ENCODE data around the gene APOC4. TPM values are rescaled to one million over a fixed set of nuclear protein-coding genes. Genes with fewer than 3 reads are reported as not detected.

The APOC4 gene
- total RNA-seq, 1 experiment from 2014 or later: not detected

DNA sequence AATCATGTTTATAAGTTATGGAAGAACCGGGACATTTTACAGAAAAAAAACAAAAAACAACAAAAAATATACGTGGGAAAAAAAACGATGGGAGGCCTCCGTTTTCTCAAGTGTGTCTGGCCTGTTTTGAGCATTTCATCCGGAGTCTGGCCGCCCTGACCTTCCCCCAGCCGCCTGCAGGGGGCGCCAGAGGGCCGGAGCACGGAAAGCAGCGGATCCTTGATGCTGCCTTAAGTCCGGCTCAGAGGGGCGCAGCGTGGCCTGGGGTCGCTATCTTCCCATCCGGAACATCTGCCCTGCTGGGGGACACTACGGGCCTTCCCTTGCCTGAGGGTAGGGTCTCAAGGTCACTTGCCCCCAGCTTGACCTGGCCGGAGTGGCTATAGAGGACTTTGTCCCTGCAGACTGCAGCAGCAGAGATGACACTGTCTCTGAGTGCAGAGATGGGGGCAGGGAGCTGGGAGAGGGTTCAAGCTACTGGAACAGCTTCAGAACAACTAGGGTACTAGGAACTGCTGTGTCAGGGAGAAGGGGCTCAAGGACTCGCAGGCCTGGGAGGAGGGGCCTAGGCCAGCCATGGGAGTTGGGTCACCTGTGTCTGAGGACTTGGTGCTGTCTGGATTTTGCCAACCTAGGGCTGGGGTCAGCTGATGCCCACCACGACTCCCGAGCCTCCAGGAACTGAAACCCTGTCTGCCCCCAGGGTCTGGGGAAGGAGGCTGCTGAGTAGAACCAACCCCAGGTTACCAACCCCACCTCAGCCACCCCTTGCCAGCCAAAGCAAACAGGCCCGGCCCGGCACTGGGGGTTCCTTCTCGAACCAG is 38.2 kb upstream of the APOC4 start:
- DNase-seq (ENCODE audit: unreplicated experiment): peak; percentile 63
- ChIA-PET CTCF (interaction anchor here (0.6 to 3.9 kb wide), 24 partner anchors 9 to 1136 kb away, joined by 3 to 49 read pairs (median 4); partner anchors contain the start of genes APOC1 and TOMM40), POLR2A (interaction anchor here (0.7 to 1.3 kb wide), 4 partner anchors 11 to 171 kb away, joined by 3 to 4 read pairs (median 4); partner anchors contain the start of gene CLPTM1)
- H3K4me3 Mint-ChIP-seq (ENCODE audit: unreplicated experiment): no peak overlapping the region
- no peak overlapping the region for H3K27ac Mint-ChIP-seq (ENCODE audit: low read depth, unreplicated experiment)
- TF ChIP-seq, protein P1, sequence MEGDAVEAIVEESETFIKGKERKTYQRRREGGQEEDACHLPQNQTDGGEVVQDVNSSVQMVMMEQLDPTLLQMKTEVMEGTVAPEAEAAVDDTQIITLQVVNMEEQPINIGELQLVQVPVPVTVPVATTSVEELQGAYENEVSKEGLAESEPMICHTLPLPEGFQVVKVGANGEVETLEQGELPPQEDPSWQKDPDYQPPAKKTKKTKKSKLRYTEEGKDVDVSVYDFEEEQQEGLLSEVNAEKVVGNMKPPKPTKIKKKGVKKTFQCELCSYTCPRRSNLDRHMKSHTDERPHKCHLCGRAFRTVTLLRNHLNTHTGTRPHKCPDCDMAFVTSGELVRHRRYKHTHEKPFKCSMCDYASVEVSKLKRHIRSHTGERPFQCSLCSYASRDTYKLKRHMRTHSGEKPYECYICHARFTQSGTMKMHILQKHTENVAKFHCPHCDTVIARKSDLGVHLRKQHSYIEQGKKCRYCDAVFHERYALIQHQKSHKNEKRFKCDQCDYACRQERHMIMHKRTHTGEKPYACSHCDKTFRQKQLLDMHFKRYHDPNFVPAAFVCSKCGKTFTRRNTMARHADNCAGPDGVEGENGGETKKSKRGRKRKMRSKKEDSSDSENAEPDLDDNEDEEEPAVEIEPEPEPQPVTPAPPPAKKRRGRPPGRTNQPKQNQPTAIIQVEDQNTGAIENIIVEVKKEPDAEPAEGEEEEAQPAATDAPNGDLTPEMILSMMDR (IDR thresholded peaks at IDR 0.05; ENCODE audit: unreplicated experiment): peak; percentile 97
- peaks cover 54% of the 10 kb centered on the region for H3K36me3 Mint-ChIP-seq (ENCODE audit: insufficient read depth, unreplicated experiment)
- H3K4me1 Mint-ChIP-seq (ENCODE audit: insufficient read depth, unreplicated experiment): peaks cover 7% of the 10 kb centered on the region
- H3K9me3 Mint-ChIP-seq (ENCODE audit: unreplicated experiment): no peaks in the 10 kb centered on the region
- intact Hi-C loops (cut with micrococcal nuclease): loop anchor here (1.0 kb wide), 1 partner anchor 47 kb away; no protein-coding TSS in a partner anchor
- BruUV-seq (replicated peaks): no TSS peak
- peaks cover 10% of the 10 kb centered on the region for H3K27me3 Mint-ChIP-seq (ENCODE audit: insufficient read depth, unreplicated experiment)

DNA sequence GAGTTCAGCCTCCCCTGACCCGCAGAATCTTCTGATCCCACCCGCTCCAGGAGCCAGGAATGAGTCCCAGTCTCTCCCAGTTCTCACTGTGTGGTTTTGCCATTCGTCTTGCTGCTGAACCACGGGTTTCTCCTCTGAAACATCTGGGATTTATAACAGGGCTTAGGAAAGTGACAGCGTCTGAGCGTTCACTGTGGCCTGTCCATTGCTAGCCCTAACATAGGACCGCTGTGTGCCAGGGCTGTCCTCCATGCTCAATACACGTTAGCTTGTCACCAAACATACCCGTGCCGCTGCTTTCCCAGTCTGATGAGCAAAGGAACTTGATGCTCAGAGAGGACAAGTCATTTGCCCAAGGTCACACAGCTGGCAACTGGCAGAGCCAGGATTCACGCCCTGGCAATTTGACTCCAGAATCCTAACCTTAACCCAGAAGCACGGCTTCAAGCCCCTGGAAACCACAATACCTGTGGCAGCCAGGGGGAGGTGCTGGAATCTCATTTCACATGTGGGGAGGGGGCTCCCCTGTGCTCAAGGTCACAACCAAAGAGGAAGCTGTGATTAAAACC is 37.5 kb upstream of the APOC4 start:
- H3K27ac Mint-ChIP-seq (ENCODE audit: low read depth, unreplicated experiment): no peak overlapping the region
- intact Hi-C loops (cut with micrococcal nuclease): no loop called here
- peaks cover 7% of the 10 kb centered on the region for H3K4me1 Mint-ChIP-seq (ENCODE audit: insufficient read depth, unreplicated experiment)
- peaks cover 10% of the 10 kb centered on the region for H3K27me3 Mint-ChIP-seq (ENCODE audit: insufficient read depth, unreplicated experiment)
- peaks cover 47% of the 10 kb centered on the region for H3K36me3 Mint-ChIP-seq (ENCODE audit: insufficient read depth, unreplicated experiment)
- no peaks in the 10 kb centered on the region for H3K9me3 Mint-ChIP-seq (ENCODE audit: unreplicated experiment)
- ChIA-PET POLR2A (interaction anchor here (0.8 to 1.3 kb wide), 3 partner anchors 11 to 50 kb away, joined by 3 to 4 read pairs (median 3); partner anchors contain the start of gene CLPTM1), CTCF (interaction anchor here (0.6 to 3.9 kb wide), 21 partner anchors 8 to 216 kb away, joined by 3 to 49 read pairs (median 4); partner anchors contain the start of genes APOC1 and TOMM40)
- DNase-seq (ENCODE audit: unreplicated experiment): no peak
- TF ChIP-seq, protein P1 (IDR thresholded peaks at IDR 0.05; ENCODE audit: unreplicated experiment): peak; percentile 30
- no peak overlapping the region for H3K4me3 Mint-ChIP-seq (ENCODE audit: unreplicated experiment)
- no TSS peak for BruUV-seq (replicated peaks)

DNA sequence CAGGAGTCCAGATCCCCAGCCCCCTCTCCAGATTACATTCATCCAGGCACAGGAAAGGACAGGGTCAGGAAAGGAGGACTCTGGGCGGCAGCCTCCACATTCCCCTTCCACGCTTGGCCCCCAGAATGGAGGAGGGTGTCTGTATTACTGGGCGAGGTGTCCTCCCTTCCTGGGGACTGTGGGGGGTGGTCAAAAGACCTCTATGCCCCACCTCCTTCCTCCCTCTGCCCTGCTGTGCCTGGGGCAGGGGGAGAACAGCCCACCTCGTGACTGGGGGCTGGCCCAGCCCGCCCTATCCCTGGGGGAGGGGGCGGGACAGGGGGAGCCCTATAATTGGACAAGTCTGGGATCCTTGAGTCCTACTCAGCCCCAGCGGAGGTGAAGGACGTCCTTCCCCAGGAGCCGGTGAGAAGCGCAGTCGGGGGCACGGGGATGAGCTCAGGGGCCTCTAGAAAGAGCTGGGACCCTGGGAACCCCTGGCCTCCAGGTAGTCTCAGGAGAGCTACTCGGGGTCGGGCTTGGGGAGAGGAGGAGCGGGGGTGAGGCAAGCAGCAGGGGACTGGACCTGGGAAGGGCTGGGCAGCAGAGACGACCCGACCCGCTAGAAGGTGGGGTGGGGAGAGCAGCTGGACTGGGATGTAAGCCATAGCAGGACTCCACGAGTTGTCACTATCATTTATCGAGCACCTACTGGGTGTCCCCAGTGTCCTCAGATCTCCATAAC is 36.4 kb upstream of the APOC4 start, which contains the start of gene APOE:
APOE (plus strand) TSS at position 360 of the 724 bp plus-strand sequence. CDS start 829 bp downstream, outside the sequence.
- H3K4me3 Mint-ChIP-seq (ENCODE audit: unreplicated experiment): peak within 1 kb of the TSS; percentile 4
- ChIA-PET POLR2A (interaction anchor here (1.1 kb wide), 1 partner anchor 49 kb away, joined by 4 read pairs; the partner anchor contains the start of gene CLPTM1), CTCF (interaction anchor here (0.7 to 3.9 kb wide), 5 partner anchors 10 to 61 kb away, joined by 3 to 49 read pairs (median 4); no protein-coding TSS in a partner anchor)
- peaks cover 12% of the 10 kb centered on the region for H3K4me1 Mint-ChIP-seq (ENCODE audit: insufficient read depth, unreplicated experiment)
- DNase-seq (ENCODE audit: unreplicated experiment): no peak
- peak within 1 kb of the TSS; percentile 43 for H3K27ac Mint-ChIP-seq (ENCODE audit: low read depth, unreplicated experiment)
- H3K27me3 Mint-ChIP-seq (ENCODE audit: insufficient read depth, unreplicated experiment): peaks cover 10% of the 10 kb centered on the region
- peaks cover 36% of the 10 kb centered on the region for H3K36me3 Mint-ChIP-seq (ENCODE audit: insufficient read depth, unreplicated experiment)
- no peaks in the 10 kb centered on the region for H3K9me3 Mint-ChIP-seq (ENCODE audit: unreplicated experiment)
- TF ChIP-seq, protein P1 (IDR thresholded peaks at IDR 0.05; ENCODE audit: unreplicated experiment): no peak
- no TSS peak for BruUV-seq (replicated peaks)
- intact Hi-C loops (cut with micrococcal nuclease): no loop called here

All from MCF 10A (cell line).